ENCODE measurements around the gene VPS51. TPM values are rescaled to one million over a fixed set of nuclear protein-coding genes. Genes with fewer than 3 reads are reported as not detected.

VPS51 gene
- total and polyA plus RNA-seq, 2 of the 13 experiments (the other 11 are each of a cell fraction or from before 2014, with no cell fraction given): 76.3 to 90.6 TPM

GRCh38 chr11:65121447-65121864 is 25.4 kb downstream of the VPS51 start (continued):
- TF ChIP-seq, protein P1, sequence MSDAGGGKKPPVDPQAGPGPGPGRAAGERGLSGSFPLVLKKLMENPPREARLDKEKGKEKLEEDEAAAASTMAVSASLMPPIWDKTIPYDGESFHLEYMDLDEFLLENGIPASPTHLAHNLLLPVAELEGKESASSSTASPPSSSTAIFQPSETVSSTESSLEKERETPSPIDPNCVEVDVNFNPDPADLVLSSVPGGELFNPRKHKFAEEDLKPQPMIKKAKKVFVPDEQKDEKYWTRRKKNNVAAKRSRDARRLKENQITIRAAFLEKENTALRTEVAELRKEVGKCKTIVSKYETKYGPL (CRISPR knock-in tag; IDR thresholded peaks at IDR 0.05): 0 out of 2 replicates have a peak, but pooled peaks have one; percentile 10
- TF ChIP-seq MYPOP (CRISPR knock-in tag; IDR thresholded peaks at IDR 0.05) (0 out of 2 replicates have a peak, but pooled peaks have one; percentile 11), ZSCAN29 (CRISPR knock-in tag; conservative IDR thresholded peaks at IDR 0.05) (0 out of 2 replicates have a peak, but pooled peaks have one; percentile 8), SNAPC4 (CRISPR knock-in tag; IDR thresholded peaks at IDR 0.05) (no peak), ARID2 (CRISPR knock-in tag; IDR thresholded peaks at IDR 0.05; ENCODE audit: borderline replicate concordance) (0 out of 2 replicates have a peak, but pooled peaks have one; percentile 54), TOPORS (CRISPR knock-in tag; IDR thresholded peaks at IDR 0.05) (peak; percentile 8; the same call in 1 of the 2 replicates), FOXA1 (IDR thresholded peaks at IDR 0.05) (no peak), FOXA1 (CRISPR knock-in tag; IDR thresholded peaks at IDR 0.05) (no peak), ZFAT (CRISPR knock-in tag; conservative IDR thresholded peaks at IDR 0.05) (no peak)
- TF ChIP-seq, protein P2, sequence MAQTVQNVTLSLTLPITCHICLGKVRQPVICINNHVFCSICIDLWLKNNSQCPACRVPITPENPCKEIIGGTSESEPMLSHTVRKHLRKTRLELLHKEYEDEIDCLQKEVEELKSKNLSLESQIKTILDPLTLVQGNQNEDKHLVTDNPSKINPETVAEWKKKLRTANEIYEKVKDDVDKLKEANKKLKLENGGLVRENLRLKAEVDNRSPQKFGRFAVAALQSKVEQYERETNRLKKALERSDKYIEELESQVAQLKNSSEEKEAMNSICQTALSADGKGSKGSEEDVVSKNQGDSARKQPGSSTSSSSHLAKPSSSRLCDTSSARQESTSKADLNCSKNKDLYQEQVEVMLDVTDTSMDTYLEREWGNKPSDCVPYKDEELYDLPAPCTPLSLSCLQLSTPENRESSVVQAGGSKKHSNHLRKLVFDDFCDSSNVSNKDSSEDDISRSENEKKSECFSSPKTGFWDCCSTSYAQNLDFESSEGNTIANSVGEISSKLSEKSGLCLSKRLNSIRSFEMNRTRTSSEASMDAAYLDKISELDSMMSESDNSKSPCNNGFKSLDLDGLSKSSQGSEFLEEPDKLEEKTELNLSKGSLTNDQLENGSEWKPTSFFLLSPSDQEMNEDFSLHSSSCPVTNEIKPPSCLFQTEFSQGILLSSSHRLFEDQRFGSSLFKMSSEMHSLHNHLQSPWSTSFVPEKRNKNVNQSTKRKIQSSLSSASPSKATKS (CRISPR knock-in tag; IDR thresholded peaks at IDR 0.05): no peak
- TF ChIP-seq, protein P3, sequence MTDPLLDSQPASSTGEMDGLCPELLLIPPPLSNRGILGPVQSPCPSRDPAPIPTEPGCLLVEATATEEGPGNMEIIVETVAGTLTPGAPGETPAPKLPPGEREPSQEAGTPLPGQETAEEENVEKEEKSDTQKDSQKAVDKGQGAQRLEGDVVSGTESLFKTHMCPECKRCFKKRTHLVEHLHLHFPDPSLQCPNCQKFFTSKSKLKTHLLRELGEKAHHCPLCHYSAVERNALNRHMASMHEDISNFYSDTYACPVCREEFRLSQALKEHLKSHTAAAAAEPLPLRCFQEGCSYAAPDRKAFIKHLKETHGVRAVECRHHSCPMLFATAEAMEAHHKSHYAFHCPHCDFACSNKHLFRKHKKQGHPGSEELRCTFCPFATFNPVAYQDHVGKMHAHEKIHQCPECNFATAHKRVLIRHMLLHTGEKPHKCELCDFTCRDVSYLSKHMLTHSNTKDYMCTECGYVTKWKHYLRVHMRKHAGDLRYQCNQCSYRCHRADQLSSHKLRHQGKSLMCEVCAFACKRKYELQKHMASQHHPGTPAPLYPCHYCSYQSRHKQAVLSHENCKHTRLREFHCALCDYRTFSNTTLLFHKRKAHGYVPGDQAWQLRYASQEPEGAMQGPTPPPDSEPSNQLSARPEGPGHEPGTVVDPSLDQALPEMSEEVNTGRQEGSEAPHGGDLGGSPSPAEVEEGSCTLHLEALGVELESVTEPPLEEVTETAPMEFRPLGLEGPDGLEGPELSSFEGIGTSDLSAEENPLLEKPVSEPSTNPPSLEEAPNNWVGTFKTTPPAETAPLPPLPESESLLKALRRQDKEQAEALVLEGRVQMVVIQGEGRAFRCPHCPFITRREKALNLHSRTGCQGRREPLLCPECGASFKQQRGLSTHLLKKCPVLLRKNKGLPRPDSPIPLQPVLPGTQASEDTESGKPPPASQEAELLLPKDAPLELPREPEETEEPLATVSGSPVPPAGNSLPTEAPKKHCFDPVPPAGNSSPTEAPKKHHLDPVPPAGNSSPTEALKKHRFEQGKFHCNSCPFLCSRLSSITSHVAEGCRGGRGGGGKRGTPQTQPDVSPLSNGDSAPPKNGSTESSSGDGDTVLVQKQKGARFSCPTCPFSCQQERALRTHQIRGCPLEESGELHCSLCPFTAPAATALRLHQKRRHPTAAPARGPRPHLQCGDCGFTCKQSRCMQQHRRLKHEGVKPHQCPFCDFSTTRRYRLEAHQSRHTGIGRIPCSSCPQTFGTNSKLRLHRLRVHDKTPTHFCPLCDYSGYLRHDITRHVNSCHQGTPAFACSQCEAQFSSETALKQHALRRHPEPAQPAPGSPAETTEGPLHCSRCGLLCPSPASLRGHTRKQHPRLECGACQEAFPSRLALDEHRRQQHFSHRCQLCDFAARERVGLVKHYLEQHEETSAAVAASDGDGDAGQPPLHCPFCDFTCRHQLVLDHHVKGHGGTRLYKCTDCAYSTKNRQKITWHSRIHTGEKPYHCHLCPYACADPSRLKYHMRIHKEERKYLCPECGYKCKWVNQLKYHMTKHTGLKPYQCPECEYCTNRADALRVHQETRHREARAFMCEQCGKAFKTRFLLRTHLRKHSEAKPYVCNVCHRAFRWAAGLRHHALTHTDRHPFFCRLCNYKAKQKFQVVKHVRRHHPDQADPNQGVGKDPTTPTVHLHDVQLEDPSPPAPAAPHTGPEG (CRISPR knock-in tag; IDR thresholded peaks at IDR 0.05): no peak
